Measurements from ENCODE around the gene BRIP1. TPM values are rescaled to one million over a fixed set of nuclear protein-coding genes. Genes with fewer than 3 reads are reported as not detected.

Gene BRIP1
- total RNA-seq, 1 donor from 2014 or later, result 66.4 TPM

GRCh38 chr17:61764846-61765245, 98.5 kb downstream of the BRIP1 start:
- H3K27ac Mint-ChIP-seq, result no peak overlapping the region
- peaks cover 3% of the 10 kb centered on the region for H3K79me2 ChIP-seq (ENCODE audit: low read depth)
- H3K36me3 Mint-ChIP-seq, result peaks cover 51% of the 10 kb centered on the region
- no peaks in the 10 kb centered on the region for H3K4me1 Mint-ChIP-seq
- DNase-seq (ENCODE audit: low spot score), result no peak
- peaks cover 11% of the 10 kb centered on the region for H3K9me3 Mint-ChIP-seq
- TF ChIP-seq EZH2phosphoT487 (IDR thresholded peaks at IDR 0.05) (no peak), EZH2 (IDR thresholded peaks at IDR 0.05) (no peak), CTCF (IDR thresholded peaks at IDR 0.05) (no peak)
- no peaks in the 10 kb centered on the region for H3K27me3 ChIP-seq
- peaks cover 10% of the 10 kb centered on the region for H3K36me3 ChIP-seq
- H3K9me3 ChIP-seq (ENCODE audit: low read depth), result no peaks in the 10 kb centered on the region
- H3K9ac ChIP-seq, result no peak overlapping the region
- no peaks in the 10 kb centered on the region for H3K4me1 ChIP-seq
- no peak overlapping the region for H3K4me2 ChIP-seq
- H3K27ac ChIP-seq, result no peak overlapping the region
- H2AFZ ChIP-seq (replicated peaks), result no peak overlapping the region
- no peaks in the 10 kb centered on the region for H4K20me1 ChIP-seq (ENCODE audit: low read depth)
- H3K27me3 Mint-ChIP-seq (ENCODE audit: insufficient read depth, low read depth), result no peaks in the 10 kb centered on the region
- no peaks in the 10 kb centered on the region for H3F3A ChIP-seq (ENCODE audit: low read depth)
- no peak overlapping the region for H3K4me3 Mint-ChIP-seq
- no peak overlapping the region for H3K4me3 ChIP-seq

- H3K4me1 Mint-ChIP-seq, result no peaks in the 10 kb centered on the region
- H3K27ac Mint-ChIP-seq, result no peak overlapping the region
- peaks cover 18% of the 10 kb centered on the region for H3K36me3 ChIP-seq
- H2AFZ ChIP-seq (replicated peaks), result no peak overlapping the region
- H3K4me1 ChIP-seq, result no peaks in the 10 kb centered on the region
- peaks cover 3% of the 10 kb centered on the region for H3K79me2 ChIP-seq (ENCODE audit: low read depth)
- H3K9ac ChIP-seq, result no peak overlapping the region
- H3K36me3 Mint-ChIP-seq, result peaks cover 40% of the 10 kb centered on the region
- no peak overlapping the region for H3K27ac ChIP-seq
- no peaks in the 10 kb centered on the region for H4K20me1 ChIP-seq (ENCODE audit: low read depth)
- DNase-seq (ENCODE audit: low spot score), result no peak
- no peak for TF ChIP-seq EZH2phosphoT487 (IDR thresholded peaks at IDR 0.05)
- TF ChIP-seq CTCF (IDR thresholded peaks at IDR 0.05), result no peak
- no peak for TF ChIP-seq EZH2 (IDR thresholded peaks at IDR 0.05)
- peaks cover 7% of the 10 kb centered on the region for H3K9me3 Mint-ChIP-seq
- no peaks in the 10 kb centered on the region for H3K27me3 ChIP-seq
- no peak overlapping the region for H3K4me3 Mint-ChIP-seq
- H3K4me3 ChIP-seq, result no peak overlapping the region
- no peaks in the 10 kb centered on the region for H3K27me3 Mint-ChIP-seq (ENCODE audit: insufficient read depth, low read depth)
- no peaks in the 10 kb centered on the region for H3F3A ChIP-seq (ENCODE audit: low read depth)
- no peaks in the 10 kb centered on the region for H3K9me3 ChIP-seq (ENCODE audit: low read depth)
- H3K4me2 ChIP-seq, result no peak overlapping the region
Observed at GRCh38 chr17:61761827-61762226, 101.5 kb downstream of the BRIP1 start.

GRCh38 chr17:61759362-61759761, 104.0 kb downstream of the BRIP1 start:
- Histone ChIP-seq H3K36me3 (peaks cover 18% of the 10 kb centered on the region), H3K4me1 (no peaks in the 10 kb centered on the region), H4K20me1 (ENCODE audit: low read depth) (no peaks in the 10 kb centered on the region), H3F3A (ENCODE audit: low read depth) (no peaks in the 10 kb centered on the region), H3K9me3 (ENCODE audit: low read depth) (no peaks in the 10 kb centered on the region), H3K27me3 (no peaks in the 10 kb centered on the region), H3K4me3 (no peak overlapping the region), H3K27ac (no peak overlapping the region), H2AFZ (replicated peaks) (no peak overlapping the region), H3K79me2 (ENCODE audit: low read depth) (peaks cover 3% of the 10 kb centered on the region), H3K9ac (no peak overlapping the region), H3K4me2 (no peak overlapping the region)
- no peak overlapping the region for H3K27ac Mint-ChIP-seq
- H3K9me3 Mint-ChIP-seq, result peaks cover 7% of the 10 kb centered on the region
- H3K4me1 Mint-ChIP-seq, result no peaks in the 10 kb centered on the region
- H3K4me3 Mint-ChIP-seq, result no peak overlapping the region
- no peak for DNase-seq (ENCODE audit: low spot score)
- no peaks in the 10 kb centered on the region for H3K27me3 Mint-ChIP-seq (ENCODE audit: insufficient read depth, low read depth)
- H3K36me3 Mint-ChIP-seq, result peaks cover 42% of the 10 kb centered on the region
- no peak for TF ChIP-seq EZH2 (IDR thresholded peaks at IDR 0.05)
- no peak for TF ChIP-seq EZH2phosphoT487 (IDR thresholded peaks at IDR 0.05)
- TF ChIP-seq CTCF (IDR thresholded peaks at IDR 0.05), result no peak
